ENCODE data around the gene PSMD1.

The PSMD1 gene

GRCh38 chr2:231050018-231050901 lies 6.4 kb upstream of the PSMD1 start:
- H3K27me3 ChIP-seq (ENCODE audit: insufficient read depth, low read length, poor library complexity) = peaks cover 36% of the 10 kb centered on the region
- no peaks in the 10 kb centered on the region for H4K20me1 ChIP-seq (ENCODE audit: insufficient read depth, low read length)
- H3K27ac ChIP-seq (ENCODE audit: low read length) = no peak overlapping the region
- no peaks in the 10 kb centered on the region for H3K36me3 ChIP-seq (ENCODE audit: insufficient read depth, low read length)
- DNase-seq (no peak), ATAC-seq (ENCODE audit: insufficient read depth, low read depth) (no peak)
- TF ChIP-seq CTCF (IDR thresholded peaks at IDR 0.05; ENCODE audit: borderline replicate concordance, extremely low read depth, low read length, poor library complexity, severe bottlenecking) (no peak), EZH2 (IDR thresholded peaks at IDR 0.05; ENCODE audit: borderline replicate concordance, low read depth, low read length, severe bottlenecking) (no peak)
- no peaks in the 10 kb centered on the region for H3K9me3 ChIP-seq (ENCODE audit: insufficient read depth, low read length, severe bottlenecking)
- no peak overlapping the region for H3K9ac ChIP-seq (ENCODE audit: low read depth, low read length)
- no peak overlapping the region for H3K4me3 ChIP-seq (ENCODE audit: low read depth in 1 of 2, low read length in 2 of 2)
- no peaks in the 10 kb centered on the region for H3K79me2 ChIP-seq (ENCODE audit: insufficient read depth, low read length)
- H3K4me2 ChIP-seq (ENCODE audit: insufficient read depth, low read length) = no peak overlapping the region
- peaks cover 20% of the 10 kb centered on the region for H3K4me1 ChIP-seq (ENCODE audit: insufficient read depth, low read length)
- no peak overlapping the region for H2AFZ ChIP-seq (ENCODE audit: low read depth, low read length)

DNA sequence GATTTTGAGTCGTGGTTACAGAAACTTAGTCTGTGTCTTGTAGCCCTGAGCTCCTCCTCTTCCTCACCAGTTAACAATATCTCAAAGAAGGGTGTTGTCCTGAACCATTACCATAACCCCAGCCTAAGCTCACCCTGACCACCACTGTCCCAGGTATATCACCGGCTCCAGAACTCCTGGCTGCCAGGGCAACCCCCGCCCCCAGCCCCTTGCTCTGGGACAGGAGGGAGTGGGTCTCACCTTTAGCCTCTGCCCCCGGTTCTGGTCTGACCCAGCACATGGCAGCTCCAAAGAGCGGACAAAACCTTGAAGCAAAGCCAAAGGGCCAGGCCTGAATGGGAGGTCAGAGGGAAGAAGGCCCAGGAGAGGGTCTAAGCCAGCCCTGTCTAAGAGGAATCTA lies 5.6 kb upstream of the PSMD1 start:
- Histone ChIP-seq H3K4me3 (ENCODE audit: low read depth in 1 of 2, low read length in 2 of 2) (no peak overlapping the region), H3K79me2 (ENCODE audit: insufficient read depth, low read length) (no peaks in the 10 kb centered on the region), H2AFZ (ENCODE audit: low read depth, low read length) (no peak overlapping the region), H3K9ac (ENCODE audit: low read depth, low read length) (no peak overlapping the region), H3K27ac (ENCODE audit: low read length) (no peak overlapping the region), H3K9me3 (ENCODE audit: insufficient read depth, low read length, severe bottlenecking) (no peaks in the 10 kb centered on the region), H4K20me1 (ENCODE audit: insufficient read depth, low read length) (no peaks in the 10 kb centered on the region), H3K4me1 (ENCODE audit: insufficient read depth, low read length) (peaks cover 23% of the 10 kb centered on the region), H3K27me3 (ENCODE audit: insufficient read depth, low read length, poor library complexity) (peaks cover 34% of the 10 kb centered on the region), H3K4me2 (ENCODE audit: insufficient read depth, low read length) (no peak overlapping the region), H3K36me3 (ENCODE audit: insufficient read depth, low read length) (no peaks in the 10 kb centered on the region)
- DNase-seq = no peak
- no peak for ATAC-seq (ENCODE audit: insufficient read depth, low read depth)
- TF ChIP-seq CTCF (IDR thresholded peaks at IDR 0.05; ENCODE audit: borderline replicate concordance, extremely low read depth, low read length, poor library complexity, severe bottlenecking) (no peak), EZH2 (IDR thresholded peaks at IDR 0.05; ENCODE audit: borderline replicate concordance, low read depth, low read length, severe bottlenecking) (no peak)

GRCh38 chr2:231052494-231053451 lies 3.9 kb upstream of the PSMD1 start:
- peak overlapping the region; percentile 75 for H3K9ac ChIP-seq (ENCODE audit: low read depth, low read length)
- DNase-seq (peak; percentile 88), ATAC-seq (ENCODE audit: insufficient read depth, low read depth) (peak; percentile 89)
- peak overlapping the region; percentile 100 for H3K4me2 ChIP-seq (ENCODE audit: insufficient read depth, low read length)
- peaks cover 10% of the 10 kb centered on the region; the same call in 1 of the 2 replicates for H4K20me1 ChIP-seq (ENCODE audit: insufficient read depth, low read length)
- H3K79me2 ChIP-seq (ENCODE audit: insufficient read depth, low read length) = peaks cover 11% of the 10 kb centered on the region
- H3K27me3 ChIP-seq (ENCODE audit: insufficient read depth, low read length, poor library complexity) = peaks cover 18% of the 10 kb centered on the region
- peak overlapping the region; percentile 66 for H3K27ac ChIP-seq (ENCODE audit: low read length)
- H3K4me3 ChIP-seq (ENCODE audit: low read depth in 1 of 2, low read length in 2 of 2) = peak overlapping the region; percentile 47 to 87
- peak overlapping the region; percentile 91 for H2AFZ ChIP-seq (ENCODE audit: low read depth, low read length)
- TF ChIP-seq EZH2 (IDR thresholded peaks at IDR 0.05; ENCODE audit: borderline replicate concordance, low read depth, low read length, severe bottlenecking) = no peak
- TF ChIP-seq CTCF (IDR thresholded peaks at IDR 0.05; ENCODE audit: borderline replicate concordance, extremely low read depth, low read length, poor library complexity, severe bottlenecking) = peak; percentile 94
- no peaks in the 10 kb centered on the region; the same call in 1 of the 2 replicates for H3K36me3 ChIP-seq (ENCODE audit: insufficient read depth, low read length)
- H3K9me3 ChIP-seq (ENCODE audit: insufficient read depth, low read length, severe bottlenecking) = no peaks in the 10 kb centered on the region
- peaks cover 29% of the 10 kb centered on the region for H3K4me1 ChIP-seq (ENCODE audit: insufficient read depth, low read length)

Data from DND-41 (cell line).